ENCODE results near the gene SLC17A4.

DNA sequence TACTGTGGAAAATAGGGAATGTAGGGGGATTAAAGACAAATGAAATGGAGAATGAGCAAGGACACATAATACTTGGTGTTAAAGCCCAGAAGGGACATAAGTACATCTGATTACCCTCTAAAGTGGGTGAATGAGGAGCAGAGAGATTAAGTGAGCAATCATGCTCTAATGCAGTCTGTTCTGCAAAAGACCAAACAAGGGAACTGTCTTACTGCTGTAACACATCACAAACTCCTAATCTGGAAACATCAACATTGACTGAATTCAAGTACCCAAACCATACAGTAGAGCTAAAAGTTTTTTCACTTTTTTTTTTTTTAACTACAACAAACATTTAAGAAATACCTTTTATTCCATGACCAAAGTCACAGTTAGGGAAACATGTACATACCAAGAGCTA, 19.3 kb upstream of the SLC17A4 start:
- TF ChIP-seq, protein P1, sequence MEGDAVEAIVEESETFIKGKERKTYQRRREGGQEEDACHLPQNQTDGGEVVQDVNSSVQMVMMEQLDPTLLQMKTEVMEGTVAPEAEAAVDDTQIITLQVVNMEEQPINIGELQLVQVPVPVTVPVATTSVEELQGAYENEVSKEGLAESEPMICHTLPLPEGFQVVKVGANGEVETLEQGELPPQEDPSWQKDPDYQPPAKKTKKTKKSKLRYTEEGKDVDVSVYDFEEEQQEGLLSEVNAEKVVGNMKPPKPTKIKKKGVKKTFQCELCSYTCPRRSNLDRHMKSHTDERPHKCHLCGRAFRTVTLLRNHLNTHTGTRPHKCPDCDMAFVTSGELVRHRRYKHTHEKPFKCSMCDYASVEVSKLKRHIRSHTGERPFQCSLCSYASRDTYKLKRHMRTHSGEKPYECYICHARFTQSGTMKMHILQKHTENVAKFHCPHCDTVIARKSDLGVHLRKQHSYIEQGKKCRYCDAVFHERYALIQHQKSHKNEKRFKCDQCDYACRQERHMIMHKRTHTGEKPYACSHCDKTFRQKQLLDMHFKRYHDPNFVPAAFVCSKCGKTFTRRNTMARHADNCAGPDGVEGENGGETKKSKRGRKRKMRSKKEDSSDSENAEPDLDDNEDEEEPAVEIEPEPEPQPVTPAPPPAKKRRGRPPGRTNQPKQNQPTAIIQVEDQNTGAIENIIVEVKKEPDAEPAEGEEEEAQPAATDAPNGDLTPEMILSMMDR (IDR thresholded peaks at IDR 0.05) = no peak
- no peak for TF ChIP-seq POLR2AphosphoS5 (IDR thresholded peaks at IDR 0.05; ENCODE audit: low read depth, low read length)

Measured in Panc1 (cell line).